Activated CD4-positive, alpha-beta T cell treated with anti-CD3 and anti-CD28 coated beads for 24 hours (primary cell): ENCODE data around the gene SCAF1.
A peak's percentile ranks its signal among the peaks of the same experiment; 100 is the strongest.

Experiments
- DNase-seq, 2 donors: peaks; one replicate each; pipeline ENCODE4 v3.0.0-alpha.2; 2020; ENCODE audit warnings: low read depth in 2 of 2

SCAF1 gene

DNA sequence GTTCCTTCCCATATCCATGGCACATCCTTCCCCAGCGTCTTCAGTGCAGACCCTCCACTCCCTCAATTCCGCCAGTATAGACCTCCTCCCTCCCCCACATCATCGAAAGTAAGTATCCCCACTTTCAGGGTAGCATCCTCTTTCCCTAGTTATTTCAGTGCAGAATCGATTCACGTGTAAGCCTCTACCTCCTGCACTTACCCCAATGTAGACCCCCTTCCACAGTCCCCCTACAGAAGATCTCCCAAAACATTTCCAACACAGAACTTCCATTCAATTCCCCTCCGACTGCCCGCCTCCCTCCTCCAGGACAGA, 23.0 kb downstream of the SCAF1 start:
- no peak for DNase-seq

DNA sequence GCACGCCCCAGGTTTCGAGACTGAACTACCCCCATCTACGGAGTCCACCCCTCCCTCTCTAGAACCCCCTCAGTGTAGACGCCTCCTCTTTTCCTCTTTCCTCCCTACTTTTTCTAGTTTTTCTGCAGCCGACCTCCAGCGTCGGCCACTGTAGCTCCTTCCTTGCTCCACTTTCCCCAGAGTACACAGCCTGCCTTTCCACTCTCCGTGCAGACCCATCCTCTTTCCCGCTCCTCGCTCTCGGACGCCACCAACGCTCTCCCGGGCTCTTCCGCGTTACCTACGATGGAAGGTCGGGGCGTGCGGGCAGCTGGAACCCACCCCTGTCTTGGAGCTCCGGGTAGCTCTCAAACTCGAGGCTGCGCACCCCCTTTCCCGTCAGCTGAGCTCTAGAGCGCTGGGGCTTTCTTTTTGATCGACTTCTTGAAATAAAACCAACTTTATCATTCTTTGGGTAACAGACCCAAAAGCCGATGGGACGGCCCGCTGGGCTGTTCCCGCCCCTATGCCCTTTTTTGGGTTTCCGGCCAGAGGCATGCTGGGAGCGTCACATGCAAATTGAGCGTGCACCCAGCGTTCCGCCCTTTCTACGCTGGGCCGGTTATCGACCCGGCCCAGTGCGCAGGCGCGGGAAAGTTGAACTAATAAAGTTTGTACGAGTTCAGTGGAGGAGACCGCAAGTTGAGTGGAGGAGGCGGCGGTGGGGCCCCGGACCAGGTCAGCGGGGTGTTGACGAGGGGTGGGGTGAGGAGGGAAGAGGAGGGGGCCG, 23.5 kb downstream of the SCAF1 start, which contains the start of the genes BCL2L12 and IRF3:
BCL2L12 (plus strand) TSS at position 583 of the 769 bp plus-strand sequence. CDS start 760 bp downstream, outside the sequence.
IRF3 (minus strand) TSS at position 507 of the 769 bp plus-strand sequence. CDS start 1,019 bp downstream, outside the sequence.
- DNase-seq: peak; percentile 99 to 100

DNA sequence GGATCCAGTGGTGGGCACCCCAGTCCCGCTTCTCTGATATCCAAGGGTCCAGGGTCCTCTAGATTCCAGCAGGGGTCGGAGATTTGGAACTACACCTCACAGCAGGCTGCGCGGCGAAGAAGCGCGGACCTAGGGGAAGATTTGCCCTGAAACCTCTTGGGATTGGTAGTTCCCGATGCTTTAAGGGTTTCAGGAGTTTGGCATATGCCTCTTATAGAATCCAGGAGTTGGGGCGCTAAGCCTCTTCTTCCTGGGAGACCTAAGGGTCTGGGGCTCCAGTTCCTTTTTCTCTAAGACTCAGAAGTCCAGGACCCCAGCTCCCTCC, 24.1 kb downstream of the SCAF1 start:
- no peak for DNase-seq

DNA sequence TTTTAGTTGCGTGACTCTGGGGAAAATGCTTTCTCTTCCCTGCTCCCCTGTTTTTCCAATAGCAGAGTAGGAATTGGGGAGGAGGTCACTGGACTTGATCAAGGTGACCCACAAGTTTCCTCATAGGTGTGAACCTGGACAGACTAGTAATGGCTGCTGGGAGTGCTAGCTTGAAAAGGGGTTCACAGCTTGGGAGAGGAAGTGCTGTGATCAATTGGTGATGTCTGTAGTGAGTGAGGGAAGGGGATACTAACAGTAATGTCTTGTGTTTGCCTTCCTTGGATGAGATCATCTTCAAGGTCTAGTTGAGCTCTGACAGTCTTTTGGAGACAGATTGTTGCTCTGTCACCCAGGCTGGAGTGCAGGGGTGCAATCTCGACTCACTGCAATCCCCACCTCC, 25.5 kb downstream of the SCAF1 start:
- no peak for DNase-seq

DNA sequence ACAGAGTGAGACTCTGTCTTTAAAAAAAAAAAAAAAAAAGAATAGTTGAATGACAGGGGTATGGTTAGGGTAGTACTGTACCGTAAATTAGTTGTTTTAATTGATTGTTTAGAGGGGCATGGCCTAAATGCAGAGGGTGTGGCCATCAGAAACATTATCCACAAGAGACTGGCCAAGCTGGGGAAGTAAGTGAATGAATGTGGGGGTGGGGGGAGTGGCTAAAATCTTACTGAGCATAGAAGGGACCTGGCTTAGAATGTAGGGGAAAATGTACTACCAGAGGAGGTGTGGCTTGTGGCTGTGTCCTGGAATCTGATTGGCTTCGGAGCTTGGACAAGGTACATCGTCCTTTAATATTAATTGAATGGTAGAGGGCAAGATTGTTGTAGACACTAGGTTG, 27.5 kb downstream of the SCAF1 start:
- no peak for DNase-seq

DNA sequence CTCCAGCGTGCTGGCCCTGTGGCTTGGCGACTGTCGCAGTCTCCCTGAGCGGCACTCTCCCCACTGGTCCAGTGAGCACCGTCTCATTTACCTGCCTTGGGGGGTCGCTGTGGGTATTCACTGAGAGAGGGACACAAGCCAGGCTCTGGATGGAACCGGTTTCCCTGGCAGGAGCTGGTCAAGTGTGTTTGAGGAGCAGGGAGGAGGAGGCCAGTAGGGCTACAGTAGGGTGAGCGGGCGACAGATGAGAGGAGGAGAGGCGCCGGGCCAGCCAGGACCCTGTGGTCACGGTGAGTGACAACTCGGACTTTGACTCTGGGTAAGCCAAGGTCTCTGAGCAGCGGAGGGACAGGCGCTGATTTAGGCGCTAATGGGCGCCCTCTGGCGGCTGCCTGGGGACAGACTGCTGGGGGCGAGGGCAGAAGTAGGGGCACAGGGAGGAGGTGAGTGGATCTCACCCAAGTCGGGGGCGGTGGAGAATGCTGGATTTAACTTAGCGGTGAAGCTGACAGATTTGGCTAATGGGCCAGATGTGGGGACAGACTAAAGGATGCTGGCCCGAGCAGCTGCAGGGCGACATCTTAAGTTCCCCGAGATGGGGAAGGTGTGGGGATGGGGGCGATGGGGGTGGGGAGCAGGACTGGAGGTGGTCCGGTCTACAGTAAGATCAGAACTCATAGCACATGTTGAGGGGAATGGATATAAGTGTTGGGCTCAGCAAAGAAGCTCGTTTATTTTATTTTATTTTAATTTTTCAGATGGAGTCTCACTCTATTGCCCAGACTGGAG, 30.3 kb downstream of the SCAF1 start:
- DNase-seq: peak; percentile 65 to 72

DNA sequence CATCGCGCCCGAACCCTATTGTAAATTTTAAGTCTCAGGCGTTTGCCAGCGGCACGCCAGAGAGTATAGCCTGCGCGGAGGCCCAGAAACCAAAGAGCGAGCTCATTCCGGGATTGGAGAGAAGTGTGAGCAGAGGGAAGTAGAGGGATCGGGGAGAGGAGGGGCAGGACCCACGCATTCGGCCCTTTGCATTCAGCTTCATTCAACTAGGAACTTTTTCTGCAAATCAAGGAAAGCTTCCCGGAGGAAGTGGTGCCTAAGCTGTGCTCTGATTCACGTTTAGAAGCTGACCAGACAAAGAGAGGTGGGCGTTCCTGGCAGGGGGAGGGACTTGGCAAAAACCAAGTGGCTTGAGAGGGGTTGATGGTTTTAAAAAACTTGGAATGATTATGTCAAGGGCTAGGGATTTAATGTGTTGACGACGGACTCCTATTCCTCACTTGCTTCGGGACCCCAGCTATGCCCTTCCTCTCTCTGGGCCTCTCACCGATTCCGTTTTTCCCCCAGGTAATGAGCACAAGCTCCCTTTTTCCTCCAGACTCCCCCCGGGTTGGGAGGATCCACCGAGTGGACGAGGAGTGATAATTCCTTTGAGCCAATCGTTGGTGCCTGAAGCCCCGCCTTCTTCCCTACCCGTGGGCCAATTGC, 34.3 kb downstream of the SCAF1 start:
- peak; percentile 36 to 50 for DNase-seq

DNA sequence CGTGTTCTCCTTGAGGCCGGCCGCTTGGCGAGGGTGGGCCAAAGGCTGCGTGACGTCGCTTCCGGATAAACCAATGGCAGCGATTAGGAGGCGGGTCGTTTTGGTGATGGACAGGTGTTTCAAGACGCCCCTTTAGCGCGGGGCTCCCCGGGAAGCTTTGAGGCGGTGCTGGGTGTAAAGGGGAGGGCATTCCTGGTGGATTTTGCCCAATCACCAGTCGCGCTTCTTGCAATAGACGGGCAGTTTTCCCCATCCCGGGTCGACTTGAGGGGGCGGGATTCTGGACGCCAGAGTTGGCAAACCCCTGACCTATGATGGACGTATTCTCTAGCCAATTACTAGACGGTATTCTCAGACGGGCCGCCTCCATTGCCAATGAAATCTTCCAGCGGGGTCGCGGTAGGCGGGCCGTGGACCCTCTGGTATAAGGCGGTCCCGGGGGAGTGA, 34.8 kb downstream of the SCAF1 start:
- peak; percentile 96 to 98 for DNase-seq

DNA sequence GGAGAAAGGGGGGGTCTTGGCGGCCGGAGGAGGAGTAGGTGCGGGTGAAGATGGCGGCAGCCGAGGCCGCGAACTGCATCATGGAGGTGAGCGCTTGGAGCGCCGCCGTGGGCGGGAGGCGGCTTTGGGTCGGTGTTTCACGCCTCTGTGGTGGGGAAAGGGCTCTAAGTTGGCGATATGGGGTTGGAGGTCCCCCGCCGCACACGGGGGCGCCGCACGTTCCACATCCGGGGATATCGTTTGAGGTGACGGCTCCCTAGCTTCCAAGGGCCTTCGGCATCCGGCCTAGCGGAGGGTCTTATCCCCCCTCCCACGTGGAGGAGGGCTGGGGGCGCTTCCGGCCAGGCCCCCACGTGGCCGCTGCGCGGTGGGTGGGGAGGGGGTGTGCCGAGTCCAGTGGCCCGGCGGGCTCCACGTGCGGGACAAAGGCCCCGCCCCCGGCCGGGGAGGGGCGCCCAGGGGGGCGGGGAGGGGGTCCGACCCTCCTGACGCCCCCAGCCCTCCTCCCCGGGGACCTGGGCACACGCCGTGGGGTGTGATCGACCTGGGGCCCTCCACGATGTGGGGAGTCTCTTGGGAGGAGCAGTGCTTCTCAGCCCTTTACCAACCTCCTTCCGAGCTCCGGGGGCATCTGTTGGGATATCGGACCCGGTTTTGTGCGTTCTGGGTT, 35.4 kb downstream of the SCAF1 start, which contains the start of gene PRMT1:
PRMT1 (plus strand) TSS at position 41 of the 670 bp plus-strand sequence; CDS start at position 51, 10 bp downstream.
- DNase-seq: peak in 1 of 2 donors; percentile 30

DNA sequence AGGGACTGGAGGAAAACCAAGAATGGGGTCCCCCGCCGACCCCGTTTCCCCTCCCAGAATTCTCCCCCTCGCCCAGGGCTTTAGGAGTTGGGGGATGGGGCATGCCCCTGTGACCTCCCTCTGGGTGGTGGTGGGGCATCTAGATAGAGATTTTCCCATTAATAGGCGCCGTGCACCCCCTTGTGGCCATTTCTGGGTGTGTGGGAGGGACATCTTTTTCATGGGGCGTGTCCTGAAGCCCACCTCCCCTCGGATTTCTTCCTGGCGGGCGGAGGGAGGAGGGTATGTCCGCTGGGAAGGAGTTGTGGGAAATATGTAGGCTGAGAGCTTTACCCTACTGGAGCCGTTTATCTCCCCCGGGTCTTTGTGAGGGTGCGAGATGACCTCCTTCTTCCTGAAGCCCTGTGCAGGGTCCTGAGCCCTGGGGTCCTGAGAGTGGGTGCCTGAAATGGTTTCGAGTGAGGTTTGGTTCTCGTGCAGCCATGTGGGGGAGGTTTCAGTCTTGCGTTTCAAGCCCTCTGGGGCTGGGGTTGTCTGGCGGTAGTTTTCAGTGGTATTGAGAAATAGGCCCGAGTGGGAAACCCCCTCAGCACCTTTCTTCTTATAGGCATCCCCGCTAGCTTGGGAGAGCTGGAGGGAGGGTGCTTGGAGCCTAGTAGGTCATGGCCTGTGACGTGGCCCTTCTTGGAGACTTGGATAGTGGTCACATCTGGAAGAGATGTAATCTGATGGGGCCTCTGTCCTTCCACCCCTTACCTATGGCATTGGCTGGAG, 36.1 kb downstream of the SCAF1 start:
- DNase-seq: peak; percentile 66 to 71

DNA sequence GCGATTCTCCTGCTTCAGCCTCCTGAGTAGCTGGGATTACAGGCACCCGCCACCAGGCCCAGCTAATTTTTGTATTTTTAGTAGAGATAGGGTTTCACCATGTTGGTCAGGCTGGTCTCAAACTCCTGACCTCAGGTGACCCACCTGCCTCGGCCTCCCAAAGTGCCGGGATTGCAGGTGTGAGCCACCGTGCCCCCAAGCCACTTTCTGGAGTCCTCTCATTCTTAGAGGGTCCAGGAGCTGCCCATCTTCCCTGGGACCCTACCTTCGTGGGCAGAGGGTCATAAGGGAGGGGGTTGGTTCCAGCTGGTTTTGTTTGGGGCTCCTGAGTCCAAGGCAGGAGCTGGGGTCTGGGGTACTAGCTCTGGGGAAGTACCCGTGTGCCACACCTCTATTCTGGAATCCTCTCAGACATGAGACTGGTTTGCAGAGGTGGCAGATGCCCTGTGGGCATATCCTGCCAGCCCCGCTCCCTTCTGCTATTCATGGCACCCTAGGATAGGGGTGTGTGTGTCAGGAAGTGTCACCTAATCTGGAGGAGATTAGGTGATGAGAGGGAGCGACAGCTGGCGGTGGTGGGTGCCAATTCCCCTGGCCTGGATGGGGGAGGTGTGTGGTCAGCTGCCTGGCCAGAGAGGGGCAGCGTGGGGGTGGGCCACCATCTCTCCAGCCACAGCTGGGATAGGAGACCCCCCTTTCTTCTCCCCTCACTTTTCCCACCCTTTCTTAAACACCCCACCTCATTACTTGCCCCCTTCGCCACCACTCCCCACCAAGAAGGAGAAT, 37.2 kb downstream of the SCAF1 start:
- no peak for DNase-seq

DNA sequence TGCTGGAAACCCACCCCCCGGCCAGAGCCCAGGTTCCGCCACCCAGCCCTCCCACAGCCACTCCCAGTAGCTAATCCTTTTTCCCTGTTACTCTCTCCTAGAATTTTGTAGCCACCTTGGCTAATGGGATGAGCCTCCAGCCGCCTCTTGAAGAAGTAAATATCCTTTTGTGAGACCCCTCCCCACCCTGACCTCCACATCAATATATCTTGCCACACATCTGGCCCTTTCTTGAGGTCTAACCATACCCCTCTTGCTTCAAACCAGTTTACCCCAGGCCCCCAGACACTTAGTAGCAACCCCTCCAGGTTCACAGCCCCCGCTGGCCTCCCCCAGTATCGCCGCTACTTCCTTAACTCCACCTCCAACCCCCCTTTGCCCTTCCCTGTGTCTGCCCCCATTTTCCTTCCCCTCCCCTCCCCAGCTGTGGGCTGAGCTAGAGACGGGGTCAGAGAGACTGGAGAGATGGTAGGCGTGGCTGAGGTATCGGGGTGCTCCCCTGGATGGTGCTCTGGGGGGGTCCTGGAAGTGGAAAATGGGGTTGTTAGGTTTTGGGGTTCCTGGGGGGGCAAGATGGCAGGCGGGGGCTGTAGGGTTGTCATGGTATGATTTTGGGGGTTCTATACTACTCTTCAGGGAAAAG, 37.9 kb downstream of the SCAF1 start:
- no peak for DNase-seq

DNA sequence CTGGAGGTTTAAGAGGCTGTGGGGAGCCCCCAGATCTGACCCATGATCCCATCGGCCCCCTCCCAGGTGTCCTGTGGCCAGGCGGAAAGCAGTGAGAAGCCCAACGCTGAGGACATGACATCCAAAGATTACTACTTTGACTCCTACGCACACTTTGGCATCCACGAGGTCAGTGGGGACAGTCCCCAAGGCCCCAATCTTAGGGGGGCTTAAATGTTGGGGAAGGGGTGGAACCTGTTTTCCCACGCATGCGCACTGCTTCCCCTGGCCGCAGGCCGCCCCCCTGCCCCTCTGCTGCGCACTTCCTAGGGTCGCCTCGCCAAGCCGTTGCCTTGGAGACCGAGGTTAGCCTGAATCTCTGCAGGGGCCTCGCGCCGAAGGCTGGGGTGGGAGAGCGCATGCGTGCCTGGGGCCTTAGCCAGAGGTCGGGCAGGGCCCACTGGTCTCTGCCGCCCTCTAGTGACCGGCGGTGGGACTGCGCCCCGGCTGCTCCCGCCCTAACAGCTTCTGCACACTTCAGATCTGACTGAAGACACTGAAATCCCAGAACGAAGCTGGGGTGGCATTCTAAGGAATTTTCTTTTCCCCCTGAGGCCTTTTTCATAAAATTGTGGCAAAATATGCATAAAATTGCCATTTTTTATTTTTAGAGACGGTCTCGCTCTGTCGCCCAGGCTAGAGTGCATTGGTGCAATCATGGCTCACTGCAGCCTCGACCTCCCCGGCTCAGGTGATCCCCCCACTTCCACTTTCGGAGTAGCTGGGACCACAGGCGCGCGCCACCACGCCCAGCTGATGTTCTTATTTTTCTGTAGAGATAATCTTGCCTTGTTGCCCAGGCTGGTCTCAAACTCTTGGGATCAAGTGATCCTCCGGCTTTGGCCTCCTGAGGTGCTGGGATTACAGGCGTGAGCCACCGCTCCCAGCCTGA, 38.7 kb downstream of the SCAF1 start:
- DNase-seq: peak; percentile 96 to 97

DNA sequence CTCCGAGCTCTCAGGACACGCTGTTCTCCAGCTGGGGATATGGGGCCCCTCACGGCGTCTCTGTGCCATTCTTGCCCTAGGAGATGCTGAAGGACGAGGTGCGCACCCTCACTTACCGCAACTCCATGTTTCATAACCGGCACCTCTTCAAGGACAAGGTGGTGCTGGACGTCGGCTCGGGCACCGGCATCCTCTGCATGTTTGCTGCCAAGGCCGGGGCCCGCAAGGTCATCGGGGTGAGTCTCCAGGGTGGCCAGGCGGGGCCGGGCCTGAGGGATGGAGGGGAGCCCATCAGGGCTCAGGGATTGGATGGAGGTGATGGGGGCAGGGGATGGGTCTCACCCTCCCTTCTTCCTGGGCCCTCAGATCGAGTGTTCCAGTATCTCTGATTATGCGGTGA, 39.8 kb downstream of the SCAF1 start:
- no peak for DNase-seq

DNA sequence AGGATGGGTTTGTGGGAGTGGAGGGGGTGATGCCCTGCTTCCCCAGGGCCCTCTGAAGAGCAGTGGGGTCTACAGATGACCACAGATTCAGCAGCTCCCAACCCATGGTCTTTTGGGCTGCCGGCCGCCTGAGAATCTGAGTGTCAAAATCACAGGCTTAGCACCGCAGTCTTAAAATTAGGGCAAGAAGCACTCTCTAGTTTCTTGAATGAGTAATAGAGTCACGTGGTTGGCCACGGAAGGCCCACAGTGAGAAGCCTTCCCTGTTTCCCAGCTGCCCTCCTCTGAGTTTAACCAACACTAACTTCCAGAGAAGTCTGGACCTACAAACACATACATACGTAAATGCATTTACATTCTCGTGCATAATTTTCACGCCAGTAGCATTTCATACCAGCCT, 40.3 kb downstream of the SCAF1 start:
- no peak for DNase-seq

DNA sequence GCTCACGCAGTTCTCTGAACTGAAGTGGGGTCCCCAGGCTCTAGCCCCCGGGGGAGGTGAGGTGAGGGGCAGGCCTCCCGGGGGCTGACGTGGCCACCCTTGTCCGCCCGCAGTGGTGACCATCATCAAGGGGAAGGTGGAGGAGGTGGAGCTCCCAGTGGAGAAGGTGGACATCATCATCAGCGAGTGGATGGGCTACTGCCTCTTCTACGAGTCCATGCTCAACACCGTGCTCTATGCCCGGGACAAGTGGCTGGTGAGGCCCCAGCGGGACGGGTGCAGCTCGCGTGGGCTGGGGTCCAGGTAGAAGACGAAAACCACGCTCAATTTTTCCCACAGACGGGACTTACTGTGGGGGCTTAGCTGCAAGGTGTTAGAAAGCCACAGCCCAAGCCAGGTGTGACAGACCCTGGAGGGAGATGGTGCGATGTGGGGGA, 41.8 kb downstream of the SCAF1 start:
- DNase-seq: no peak

DNA sequence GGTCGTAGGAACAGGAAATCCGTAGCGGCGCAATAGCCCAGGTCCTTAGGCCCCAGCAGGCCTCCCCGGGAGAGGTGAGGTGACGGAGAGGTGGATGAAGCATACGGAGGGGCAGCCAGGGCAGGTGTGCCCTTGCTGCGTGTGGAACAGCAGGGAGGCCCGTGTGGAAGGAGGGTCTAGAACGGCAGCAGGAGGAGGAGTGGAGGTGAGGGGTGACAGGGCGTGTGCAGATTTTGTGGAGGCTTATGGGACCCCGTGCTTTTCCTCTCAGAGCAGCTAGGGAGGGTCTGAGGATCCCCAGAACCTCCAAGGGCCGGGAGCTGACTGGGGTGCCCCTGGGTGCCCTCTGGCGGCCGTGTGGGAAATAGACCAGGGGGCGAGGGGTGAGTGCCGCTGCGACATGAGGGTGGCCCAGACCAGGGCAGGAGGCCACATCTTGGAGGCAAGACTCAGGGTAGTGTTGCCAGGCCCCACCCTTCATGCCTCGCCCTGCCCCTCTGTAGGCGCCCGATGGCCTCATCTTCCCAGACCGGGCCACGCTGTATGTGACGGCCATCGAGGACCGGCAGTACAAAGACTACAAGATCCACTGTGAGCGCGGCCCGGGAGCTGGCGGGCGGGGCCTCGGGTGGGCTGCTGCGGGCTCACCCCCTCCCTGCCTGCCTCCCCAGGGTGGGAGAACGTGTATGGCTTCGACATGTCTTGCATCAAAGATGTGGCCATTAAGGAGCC, 42.4 kb downstream of the SCAF1 start:
- DNase-seq: no peak

DNA sequence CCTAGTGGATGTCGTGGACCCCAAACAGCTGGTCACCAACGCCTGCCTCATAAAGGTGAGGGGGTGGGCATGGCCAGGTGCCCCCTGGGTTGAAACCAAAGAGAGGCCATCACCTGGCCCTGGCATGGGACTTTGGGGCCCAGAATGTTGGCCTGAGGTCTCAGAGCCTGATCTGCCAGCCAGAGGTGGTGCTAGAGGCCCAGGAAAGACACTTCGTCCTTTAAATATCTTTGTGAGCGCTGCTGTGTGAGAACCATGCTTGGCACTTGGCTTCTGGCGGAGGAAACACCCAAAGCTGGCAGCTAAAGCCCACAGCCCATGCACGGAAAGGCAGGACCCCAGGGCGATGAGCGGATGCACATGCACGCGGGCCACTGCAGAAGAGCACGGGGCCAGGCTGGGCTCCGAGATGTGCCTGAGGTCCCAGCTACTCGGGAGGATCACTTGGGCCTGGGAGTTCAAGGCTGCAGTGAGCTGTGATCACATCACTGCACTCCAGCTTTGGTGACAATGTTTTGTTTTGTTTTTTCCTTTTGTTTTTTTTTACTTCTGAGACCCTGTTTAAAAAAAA, 43.1 kb downstream of the SCAF1 start:
- DNase-seq: no peak
